HG03354 (cell line): Measurements from ENCODE around the gene PIGBOS1.
"Not testable (repeated sequence)": the region's sequence is repeated elsewhere in the genome, so short reads cannot be mapped to it uniquely, and the experiment has no call there.

Source experiments
- ATAC-seq: cut with Tn5 transposase; IDR thresholded peaks from one replicate; pipeline ENCODE4 v1.9.1; 2021; ENCODE audit warnings: mild to moderate bottlenecking; ENCODE audit not compliant: unreplicated experiment, poor library complexity, severe bottlenecking

The PIGBOS1 gene

DNA sequence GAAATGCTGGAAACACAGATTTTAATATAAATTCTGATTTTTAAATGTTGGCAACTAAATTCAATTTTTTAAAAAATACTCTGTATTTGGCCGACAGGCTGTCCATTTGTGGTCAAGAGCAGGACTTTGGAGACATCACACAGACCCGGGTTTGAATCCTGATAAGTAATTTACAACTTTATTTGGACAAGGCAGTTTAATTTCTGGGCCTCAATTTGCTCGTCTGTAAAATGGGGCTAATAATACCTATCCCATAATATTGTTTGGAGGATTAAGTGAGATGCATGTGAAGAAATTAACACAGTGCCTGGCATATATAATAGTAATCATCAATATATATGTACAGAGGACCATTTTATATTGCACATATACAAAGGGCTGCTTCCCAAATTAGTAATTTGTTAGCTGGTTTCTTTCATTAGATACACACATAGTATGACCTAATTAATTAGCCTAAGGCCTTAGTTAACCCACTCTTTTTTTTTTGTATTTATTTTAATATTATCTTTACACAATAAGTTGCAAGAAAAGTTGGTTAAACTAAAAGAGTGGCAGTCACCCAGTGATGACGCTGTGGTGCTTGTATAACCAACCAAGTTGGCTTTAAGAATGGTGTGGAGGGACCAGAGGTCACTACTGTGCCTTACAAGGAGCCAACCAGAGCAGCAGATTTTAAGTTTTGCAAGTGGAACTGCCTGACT lies 764 bp upstream of the PIGBOS1 start:
- ATAC-seq = peak; percentile 36

DNA sequence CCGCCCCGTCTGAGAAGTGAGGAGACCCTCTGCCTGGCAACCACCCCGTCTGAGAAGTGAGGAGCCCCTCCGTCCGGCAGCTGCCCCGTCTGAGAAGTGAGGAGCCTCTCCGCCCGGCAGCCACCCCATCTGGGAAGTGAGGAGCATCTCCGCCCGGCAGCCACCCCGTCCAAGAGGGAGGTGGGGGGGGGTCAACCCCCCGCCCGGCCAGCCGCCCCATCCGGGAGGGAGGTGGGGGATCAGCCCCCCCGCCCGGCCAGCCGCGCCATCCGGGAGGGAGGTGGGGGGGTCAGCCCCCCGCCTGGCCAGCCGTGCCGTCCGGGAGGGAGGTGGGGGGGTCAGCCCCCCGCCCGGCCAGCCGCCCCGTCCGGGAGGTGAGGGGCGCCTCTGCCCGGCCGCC lies 16.1 kb downstream of the PIGBOS1 start:
- not testable (repeated sequence) for ATAC-seq

DNA sequence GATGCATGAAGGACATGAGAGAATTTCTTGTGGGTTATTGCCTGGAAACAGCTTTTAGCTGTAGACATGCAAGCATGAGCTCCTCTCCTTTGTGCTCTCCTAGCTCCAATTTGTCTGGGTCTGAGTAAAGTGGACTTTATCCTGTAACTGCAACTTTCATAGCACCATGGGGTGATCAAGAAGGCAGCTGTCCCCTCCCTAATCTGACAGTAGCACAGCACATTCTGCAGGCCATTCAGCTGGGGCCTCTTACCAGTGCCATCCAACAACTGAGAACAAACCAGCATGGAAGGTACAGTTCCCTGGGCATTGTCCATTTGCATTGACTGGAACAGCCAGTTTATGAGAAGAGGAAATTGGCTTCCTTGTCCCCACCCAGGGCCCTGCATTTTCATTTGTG lies 21.6 kb downstream of the PIGBOS1 start:
- ATAC-seq = no peak

DNA sequence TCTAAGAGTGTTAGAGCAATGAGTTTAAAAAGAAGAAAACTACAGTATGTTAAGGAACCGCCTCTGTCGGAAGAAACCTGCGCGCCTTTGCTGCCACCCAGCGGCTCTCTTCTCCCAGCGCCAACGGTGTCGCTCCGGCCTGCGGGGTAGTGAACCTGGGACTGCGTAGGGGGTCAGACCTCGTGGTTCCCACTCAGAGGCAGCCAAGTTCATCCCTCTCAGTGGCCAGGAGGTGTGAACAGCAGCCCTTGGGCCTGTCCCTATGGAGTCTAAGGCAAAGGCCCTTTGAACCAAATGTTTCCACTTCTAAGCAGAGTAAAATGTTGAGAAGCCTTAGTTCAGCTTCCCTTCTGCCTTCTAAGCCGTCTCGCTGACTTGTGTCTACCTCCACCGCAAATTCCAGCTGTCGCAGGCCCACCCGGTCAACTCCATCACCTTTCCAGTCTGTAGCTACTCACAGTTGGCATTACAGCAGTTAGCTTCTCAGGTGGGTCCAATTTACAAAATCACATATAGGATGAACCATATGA lies 28.3 kb downstream of the PIGBOS1 start:
- peak; percentile 83 for ATAC-seq

DNA sequence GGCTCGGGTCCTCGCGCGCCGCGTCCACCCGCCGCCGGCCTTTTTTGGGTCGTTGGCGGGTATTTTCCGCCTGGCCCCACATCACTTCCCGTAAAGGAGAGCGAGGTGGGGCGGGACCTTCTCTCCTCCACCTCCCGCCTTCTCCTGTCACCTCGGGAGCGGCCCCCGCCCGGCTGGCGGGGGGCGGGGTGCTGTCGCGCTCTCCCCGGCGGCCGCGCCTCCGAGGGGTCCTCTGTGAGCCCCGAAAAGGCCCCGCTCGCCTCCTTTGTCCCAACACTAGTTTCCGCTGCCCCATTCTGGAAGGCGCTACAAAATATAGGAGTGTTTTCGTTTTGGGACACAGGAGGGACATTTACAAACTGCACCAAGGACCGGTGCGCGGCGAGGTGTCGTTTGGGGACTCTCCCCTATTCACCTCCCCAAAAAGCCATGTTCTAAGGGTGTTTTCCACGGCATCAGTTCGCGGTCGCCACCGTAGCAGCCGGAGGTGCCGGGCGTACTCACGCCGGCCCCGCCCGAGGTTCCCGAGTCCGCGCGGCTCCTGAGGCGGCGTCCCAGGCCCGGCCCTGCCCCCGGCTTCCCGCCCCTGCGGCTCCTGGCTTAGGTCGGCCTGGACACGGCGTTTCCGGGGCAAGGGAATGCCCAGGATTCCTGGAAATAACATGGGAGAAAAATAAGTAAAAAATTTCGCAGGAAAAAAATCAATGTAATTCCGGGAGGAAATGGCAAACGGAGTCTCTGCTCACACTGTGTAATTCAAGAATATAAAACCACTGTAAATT lies 29.0 kb downstream of the PIGBOS1 start, which contains the start of gene RAB27A:
TSS of gene RAB27A (minus strand) at position 68 of the 782 bp plus-strand sequence. CDS start 54,879 bp downstream, outside the sequence.
- peak; percentile 78 for ATAC-seq

DNA sequence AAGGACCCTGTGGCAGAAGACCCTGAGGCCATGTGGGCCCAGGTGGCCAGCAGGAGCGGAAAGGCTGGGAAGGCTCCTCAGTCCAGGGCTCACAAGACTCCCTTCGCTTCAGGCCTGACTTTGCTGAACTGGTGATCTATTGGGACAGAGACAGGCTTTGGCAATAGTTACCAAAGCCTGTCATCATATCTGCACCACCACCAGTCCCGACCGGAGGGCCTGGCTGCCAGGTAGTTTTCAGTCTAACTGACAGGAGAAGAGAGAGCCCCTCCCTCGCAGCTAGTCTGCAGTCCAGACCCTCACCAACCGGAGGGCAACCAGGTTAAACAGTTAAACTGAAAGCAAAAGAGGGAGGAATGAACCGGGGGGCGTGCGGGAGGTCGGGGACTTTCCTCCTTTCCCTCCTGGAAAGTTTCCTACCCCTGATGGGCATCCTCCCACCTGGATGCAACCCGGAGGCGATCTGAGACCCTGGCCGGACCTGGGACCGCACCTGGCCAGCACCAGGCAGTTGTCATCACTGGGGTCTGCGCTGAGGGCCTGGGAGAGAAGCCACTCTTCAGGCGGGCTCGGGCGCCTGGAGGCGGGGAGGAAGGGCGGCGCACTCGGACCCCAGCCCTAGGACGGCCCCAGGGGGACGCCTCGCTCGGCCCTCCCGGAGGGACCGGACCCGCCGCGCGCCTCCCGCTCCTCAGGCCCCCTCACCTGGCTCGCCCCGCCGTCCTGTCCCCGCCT lies 29.7 kb downstream of the PIGBOS1 start:
- ATAC-seq = peak; percentile 38

DNA sequence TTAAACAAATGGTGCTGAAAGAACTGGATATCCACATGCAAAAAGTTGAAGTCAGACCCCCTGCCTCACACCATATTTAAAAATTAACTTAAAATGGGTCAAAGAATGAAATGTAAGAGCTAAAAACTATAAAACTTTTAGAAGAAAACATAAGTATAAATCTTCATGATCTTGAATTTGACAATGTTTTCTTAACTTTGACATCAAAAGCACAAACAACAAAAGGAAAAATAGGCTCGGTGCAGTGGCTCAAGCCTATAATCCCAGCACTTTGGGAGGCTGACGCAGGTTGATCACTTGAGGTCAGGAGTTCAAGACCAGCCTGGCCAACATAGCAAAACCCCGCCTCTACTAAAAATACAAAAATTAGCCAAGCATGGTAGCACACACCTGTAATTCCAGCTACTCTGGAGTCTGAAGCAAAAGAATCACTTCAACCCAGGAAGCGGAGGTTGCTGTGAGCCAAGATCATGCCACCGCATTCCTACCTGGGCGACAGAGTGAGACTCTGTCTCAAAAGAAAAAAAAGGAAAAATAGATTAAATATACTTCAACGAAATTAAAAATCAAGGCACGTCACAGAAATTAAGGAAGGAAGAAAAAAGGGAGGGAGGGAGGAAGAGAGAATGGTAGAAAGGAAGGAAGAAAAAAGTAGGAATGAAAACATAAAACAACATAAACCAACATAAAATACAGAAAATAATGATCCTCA lies 30.8 kb downstream of the PIGBOS1 start:
- no peak for ATAC-seq

DNA sequence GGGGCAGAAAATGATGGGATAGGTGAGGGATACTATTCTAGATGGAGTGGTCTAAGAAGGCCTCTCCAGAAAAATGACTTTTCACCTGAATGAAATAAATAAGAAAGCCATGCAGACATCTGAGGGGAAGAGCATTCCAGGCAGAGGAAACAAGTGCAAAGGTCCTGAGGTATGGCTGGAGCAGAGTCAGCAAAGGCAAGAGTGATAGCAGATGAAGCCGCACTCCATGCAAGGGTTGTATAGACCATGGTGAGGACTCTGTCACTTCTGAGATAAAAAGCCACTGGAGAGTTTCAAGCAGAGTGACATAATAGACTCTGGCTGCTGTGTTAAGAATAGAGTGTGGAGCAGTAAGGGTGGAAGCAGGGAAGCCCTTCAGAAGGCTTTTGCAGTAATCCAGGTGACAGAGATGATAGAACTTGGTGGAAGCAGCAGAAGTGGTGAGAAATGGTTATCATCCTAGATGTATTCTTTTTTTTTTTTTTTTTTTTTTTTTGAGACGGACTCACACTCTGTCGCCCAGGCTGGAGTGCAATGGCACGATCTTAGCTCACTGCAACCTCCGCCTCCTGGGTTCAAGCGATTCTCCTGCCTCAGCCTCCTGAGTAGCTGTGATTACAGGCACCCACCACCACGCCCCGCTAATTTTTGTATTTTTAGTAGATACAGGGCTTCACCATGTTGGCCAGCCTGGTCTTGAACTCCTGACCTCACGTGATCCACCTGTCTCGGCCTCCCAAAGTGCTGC lies 32.3 kb downstream of the PIGBOS1 start:
- ATAC-seq = not testable (repeated sequence)

DNA sequence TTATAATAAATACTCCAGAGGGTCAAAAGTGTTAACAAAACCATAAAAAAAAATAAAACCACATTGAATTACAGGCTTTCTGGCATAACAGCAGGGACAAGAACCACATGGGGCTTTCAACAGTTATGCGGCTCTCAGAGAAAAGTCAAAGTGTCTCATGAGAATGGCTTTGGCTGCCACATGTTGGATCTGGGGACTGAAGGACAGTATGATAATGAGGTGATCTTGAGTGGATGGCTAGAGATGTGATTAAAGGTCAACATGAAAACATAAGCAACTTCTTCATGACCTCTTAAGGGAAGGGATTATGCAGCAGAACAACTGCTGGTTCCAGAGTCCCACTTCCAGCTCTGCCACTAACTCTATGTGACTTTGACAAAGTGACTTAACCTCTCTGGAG lies 34.5 kb downstream of the PIGBOS1 start:
- ATAC-seq = no peak

DNA sequence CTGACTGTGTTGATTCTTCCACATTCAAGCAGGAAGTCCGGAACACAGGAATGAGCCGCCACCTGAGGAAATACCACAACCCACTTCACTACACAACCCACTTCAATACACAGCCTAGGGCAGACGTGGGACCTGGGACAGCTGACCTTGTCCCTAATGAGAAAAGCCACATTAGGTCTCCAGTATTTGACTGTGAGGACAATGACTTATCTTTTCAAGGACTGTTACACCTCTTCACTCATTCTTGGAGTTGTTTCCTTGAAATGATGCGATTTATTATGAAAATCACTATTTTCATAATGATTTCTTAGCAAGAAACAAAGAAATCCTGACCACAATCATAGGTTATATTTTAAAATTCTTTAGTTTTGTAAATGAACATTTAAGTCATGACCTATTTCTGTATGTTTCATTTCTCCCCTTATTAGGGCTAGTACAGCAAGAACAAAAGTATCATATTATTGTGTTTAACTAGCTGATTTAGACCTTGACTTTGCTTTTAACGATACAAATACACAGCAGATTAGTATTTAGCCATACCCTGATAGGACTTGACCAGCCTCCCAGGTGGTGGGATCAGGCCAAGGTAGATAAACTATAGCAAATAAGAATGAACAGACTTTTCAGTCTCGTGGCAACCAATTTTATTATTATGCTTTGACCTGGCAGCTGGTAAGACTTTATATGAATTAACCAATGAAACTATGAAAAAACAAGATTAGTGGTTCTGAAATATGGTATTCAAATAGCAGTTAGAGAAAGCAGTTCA lies 35.4 kb downstream of the PIGBOS1 start:
- no peak for ATAC-seq

DNA sequence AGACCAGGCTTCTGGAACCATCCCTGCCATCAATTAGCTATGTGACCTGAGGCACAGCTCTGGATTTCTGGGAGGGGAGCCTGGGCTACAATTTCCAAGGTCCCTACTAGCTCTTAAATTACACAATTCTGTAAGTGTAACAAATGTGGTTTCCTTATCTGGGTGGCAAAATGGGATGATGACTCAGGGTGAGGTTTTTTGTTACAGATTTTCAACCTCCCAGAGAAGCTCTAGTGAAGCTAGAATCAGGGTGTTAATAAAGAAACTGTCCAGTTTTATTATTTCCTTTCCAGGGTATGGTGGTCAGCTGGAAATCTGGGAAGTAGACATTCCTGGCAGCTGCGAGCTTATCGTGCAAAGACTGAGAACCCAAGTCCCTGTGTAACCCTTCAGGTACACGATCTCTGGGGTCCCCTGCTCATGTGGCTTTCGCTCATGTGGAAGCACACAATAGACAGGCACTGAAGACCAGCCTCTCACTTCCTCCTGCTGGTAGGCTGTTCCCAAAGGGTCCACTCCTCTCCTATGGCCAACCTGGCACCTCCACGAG lies 36.6 kb downstream of the PIGBOS1 start:
- ATAC-seq = no peak

DNA sequence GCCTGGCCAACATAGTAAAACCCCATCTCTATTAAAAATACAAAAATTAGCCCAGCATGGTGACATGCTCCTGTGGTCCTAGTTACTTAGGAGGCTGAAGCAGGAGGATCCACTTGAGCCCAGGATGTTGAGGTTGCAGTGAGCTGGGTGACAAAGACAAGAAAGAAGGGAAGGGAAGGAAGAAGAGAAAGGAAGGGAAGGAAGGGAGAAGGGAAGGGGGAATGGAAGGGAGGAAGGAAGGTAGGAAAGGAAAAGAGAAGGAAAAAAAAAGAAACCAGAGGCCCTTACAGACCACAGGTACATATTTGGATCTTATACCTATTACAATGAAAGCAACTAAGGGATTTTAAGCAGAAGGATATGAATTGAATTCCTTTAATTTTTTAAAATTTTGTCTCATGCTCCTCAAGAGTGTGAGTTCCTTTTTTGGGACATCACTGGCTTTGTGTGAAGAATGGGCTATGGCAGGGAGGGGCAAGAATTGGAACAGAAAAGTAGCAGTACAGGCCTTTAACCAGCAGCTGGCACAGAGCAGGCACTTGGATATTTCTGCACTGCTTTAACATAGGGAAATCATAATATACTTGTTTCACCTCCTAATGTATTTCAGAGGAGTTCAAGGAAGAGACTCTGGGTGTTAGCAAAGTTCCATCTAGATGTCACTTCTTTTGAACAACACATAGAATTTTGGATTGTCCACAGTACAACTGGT lies 37.2 kb downstream of the PIGBOS1 start:
- ATAC-seq = no peak

DNA sequence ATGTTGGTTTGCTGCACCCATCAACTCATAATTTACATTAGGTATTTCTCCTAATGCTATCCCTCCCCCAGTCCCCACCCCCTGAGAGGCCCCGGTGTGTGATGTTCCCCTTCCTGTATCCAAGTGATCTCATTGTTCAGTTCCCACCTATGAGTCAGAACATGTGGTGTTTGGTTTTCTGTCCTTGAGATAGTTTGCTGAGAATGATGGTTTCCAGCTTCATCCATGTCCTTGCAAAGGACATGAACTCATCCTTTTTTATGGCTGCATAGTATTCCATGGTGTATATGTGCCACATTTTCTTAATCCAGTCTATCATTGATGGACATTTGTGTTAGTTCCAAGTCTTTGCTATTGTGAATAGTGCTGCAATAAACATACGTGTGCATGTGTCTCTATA lies 38.3 kb downstream of the PIGBOS1 start:
- not testable (repeated sequence) for ATAC-seq

DNA sequence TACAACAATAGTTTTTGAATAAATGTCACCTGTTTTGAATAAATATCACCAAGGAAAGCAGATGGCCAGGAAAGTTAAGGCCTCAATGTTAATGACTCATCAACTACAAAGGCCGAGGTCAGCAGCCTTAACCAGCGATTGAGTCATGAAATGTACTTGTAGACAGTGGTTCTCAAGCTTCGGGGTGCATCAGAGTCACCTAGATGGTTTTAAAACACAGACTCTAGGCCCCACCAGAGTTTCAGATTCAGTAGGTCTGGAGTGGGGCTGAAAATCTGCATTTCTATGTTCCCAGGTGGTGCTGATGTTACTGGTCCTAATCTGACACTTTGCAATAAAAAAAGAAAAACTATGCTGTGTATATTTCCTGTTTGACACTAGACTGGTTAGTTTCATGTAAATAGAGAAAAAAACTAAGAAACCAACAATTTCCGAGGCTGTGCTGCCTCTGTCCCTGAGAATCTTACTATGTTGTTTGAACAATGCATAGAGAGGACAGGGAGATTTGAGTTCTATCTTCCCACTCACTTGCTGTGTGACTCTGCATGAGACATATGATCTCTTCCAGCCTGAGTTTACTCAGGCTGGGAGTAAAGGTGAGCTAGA lies 39.1 kb downstream of the PIGBOS1 start:
- ATAC-seq = peak; percentile 81

DNA sequence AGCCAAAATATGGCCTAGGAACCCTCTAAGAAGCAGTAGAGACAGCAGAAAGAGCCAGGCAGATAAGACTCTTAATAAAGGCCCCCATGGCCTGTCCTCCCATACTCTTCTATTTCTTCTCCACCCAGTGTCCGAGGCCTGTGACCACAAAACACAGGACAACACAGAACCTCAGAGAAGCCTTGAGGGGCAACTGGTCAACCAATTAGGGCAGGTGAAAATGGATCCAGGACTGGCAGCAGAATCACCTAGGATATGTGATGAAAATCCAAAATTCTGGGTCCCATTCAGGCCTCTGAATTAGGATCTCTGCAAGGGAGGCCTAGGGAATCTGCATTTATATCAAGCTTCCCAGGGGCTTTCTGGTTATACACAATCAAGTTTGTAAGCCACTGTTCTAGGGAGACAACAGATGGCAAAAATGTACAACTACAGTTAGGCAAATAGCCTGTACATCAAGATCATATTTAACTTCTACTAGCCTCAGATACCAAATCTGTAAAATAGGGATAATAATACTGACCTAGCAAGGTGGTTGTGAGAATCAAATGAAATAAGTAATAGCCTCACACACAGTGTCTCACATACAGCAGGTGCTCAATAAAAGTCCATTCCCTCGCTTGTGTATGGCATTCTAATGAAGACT lies 39.7 kb downstream of the PIGBOS1 start:
- no peak for ATAC-seq

DNA sequence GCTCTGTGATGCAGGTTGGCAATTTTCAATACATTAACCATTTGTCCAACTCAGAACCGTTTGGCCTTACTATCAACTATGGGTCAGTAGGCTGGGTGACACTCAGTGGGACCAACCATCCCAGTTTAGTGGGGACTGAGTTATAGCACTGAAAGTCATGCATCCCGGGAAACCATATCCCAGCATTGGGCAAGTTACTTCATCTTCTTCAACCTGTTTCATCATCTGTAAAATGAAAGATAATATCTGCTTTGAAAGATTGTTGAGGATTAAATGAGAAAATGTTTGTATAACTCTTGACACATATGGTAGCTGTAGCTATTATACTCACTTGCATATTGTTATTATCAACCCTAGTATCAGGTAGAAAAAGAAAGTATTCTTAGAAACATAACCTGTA lies 41.2 kb downstream of the PIGBOS1 start:
- no peak for ATAC-seq
